ENCODE results near the gene DNAI1.

The DNAI1 gene

GRCh38 chr9:34546834-34547827 lies 88.5 kb downstream of the DNAI1 start:
- H3K9ac ChIP-seq (ENCODE audit: low read depth, low read length) = no peak overlapping the region
- 71% methylated on average over 16 of the region's 16 CpGs for WGBS
- H3K9me3 ChIP-seq (ENCODE audit: insufficient read depth, low read depth, low read length) = no peaks in the 10 kb centered on the region
- H3K36me3 ChIP-seq (ENCODE audit: insufficient read depth, low read length) = no peaks in the 10 kb centered on the region
- H3K27me3 ChIP-seq (ENCODE audit: insufficient read depth, low read length) = no peaks in the 10 kb centered on the region
- H3K4me3 ChIP-seq (ENCODE audit: low read length) = no peak overlapping the region
- no peaks in the 10 kb centered on the region for H3K4me1 ChIP-seq (ENCODE audit: insufficient read depth, low read length)
- H3K27ac ChIP-seq (ENCODE audit: low read depth, low read length) = no peak overlapping the region

- H3K9ac ChIP-seq (ENCODE audit: low read depth, low read length) = no peak overlapping the region
- H3K27ac ChIP-seq (ENCODE audit: low read depth, low read length) = no peak overlapping the region
- no peaks in the 10 kb centered on the region for H3K9me3 ChIP-seq (ENCODE audit: insufficient read depth, low read depth, low read length)
- H3K4me1 ChIP-seq (ENCODE audit: insufficient read depth, low read length) = no peaks in the 10 kb centered on the region
- H3K36me3 ChIP-seq (ENCODE audit: insufficient read depth, low read length) = no peaks in the 10 kb centered on the region
- 29% methylated on average over 13 of the region's 13 CpGs for WGBS
- H3K4me3 ChIP-seq (ENCODE audit: low read length) = no peak overlapping the region
- H3K27me3 ChIP-seq (ENCODE audit: insufficient read depth, low read length) = no peaks in the 10 kb centered on the region
Measured at GRCh38 chr9:34547960-34548611, 89.5 kb downstream of the DNAI1 start.

- Histone ChIP-seq H3K9me3 (ENCODE audit: insufficient read depth, low read depth, low read length) (no peaks in the 10 kb centered on the region), H3K4me1 (ENCODE audit: insufficient read depth, low read length) (0 out of 2 replicates have a peak, but pooled peaks cover 3% of the 10 kb centered on the region), H3K27me3 (ENCODE audit: insufficient read depth, low read length) (no peaks in the 10 kb centered on the region), H3K36me3 (ENCODE audit: insufficient read depth, low read length) (no peaks in the 10 kb centered on the region), H3K4me3 (ENCODE audit: low read length) (no peak overlapping the region), H3K9ac (ENCODE audit: low read depth, low read length) (no peak overlapping the region), H3K27ac (ENCODE audit: low read depth, low read length) (no peak overlapping the region)
- 92% methylated on average over 5 of the region's 5 CpGs for WGBS
Measured at GRCh38 chr9:34549407-34549732, 90.8 kb downstream of the DNAI1 start.

GRCh38 chr9:34550016-34550680 lies 91.5 kb downstream of the DNAI1 start:
- Histone ChIP-seq H3K4me1 (ENCODE audit: insufficient read depth, low read length) (peaks cover 9% of the 10 kb centered on the region; the same call in 1 of the 2 replicates), H3K27me3 (ENCODE audit: insufficient read depth, low read length) (no peaks in the 10 kb centered on the region), H3K4me3 (ENCODE audit: low read length) (no peak overlapping the region), H3K9me3 (ENCODE audit: insufficient read depth, low read depth, low read length) (no peaks in the 10 kb centered on the region), H3K36me3 (ENCODE audit: insufficient read depth, low read length) (no peaks in the 10 kb centered on the region), H3K27ac (ENCODE audit: low read depth, low read length) (no peak overlapping the region), H3K9ac (ENCODE audit: low read depth, low read length) (no peak overlapping the region)
- WGBS = 85% methylated on average over 12 of the region's 12 CpGs

- Histone ChIP-seq H3K27me3 (ENCODE audit: insufficient read depth, low read length) (no peaks in the 10 kb centered on the region), H3K9me3 (ENCODE audit: insufficient read depth, low read depth, low read length) (no peaks in the 10 kb centered on the region), H3K4me3 (ENCODE audit: low read length) (no peak overlapping the region), H3K4me1 (ENCODE audit: insufficient read depth, low read length) (peaks cover 13% of the 10 kb centered on the region; the same call in 1 of the 2 replicates), H3K9ac (ENCODE audit: low read depth, low read length) (no peak overlapping the region), H3K27ac (ENCODE audit: low read depth, low read length) (no peak overlapping the region), H3K36me3 (ENCODE audit: insufficient read depth, low read length) (no peaks in the 10 kb centered on the region)
- WGBS = 83% methylated on average over 5 of the region's 5 CpGs
Measured at GRCh38 chr9:34550681-34551270, 92.2 kb downstream of the DNAI1 start.

- Histone ChIP-seq H3K27ac (ENCODE audit: low read depth, low read length) (no peak overlapping the region), H3K27me3 (ENCODE audit: insufficient read depth, low read length) (no peaks in the 10 kb centered on the region), H3K4me3 (ENCODE audit: low read length) (no peak overlapping the region), H3K9ac (ENCODE audit: low read depth, low read length) (no peak overlapping the region), H3K36me3 (ENCODE audit: insufficient read depth, low read length) (no peaks in the 10 kb centered on the region), H3K9me3 (ENCODE audit: insufficient read depth, low read depth, low read length) (no peaks in the 10 kb centered on the region), H3K4me1 (ENCODE audit: insufficient read depth, low read length) (peaks cover 13% of the 10 kb centered on the region; the same call in 1 of the 2 replicates)
- WGBS = 93% methylated on average over 20 of the region's 20 CpGs
Measured at GRCh38 chr9:34551751-34552605, 93.4 kb downstream of the DNAI1 start.

GRCh38 chr9:34552606-34552981 lies 94.0 kb downstream of the DNAI1 start:
- 95% methylated on average over 13 of the region's 13 CpGs for WGBS
- Histone ChIP-seq H3K27ac (ENCODE audit: low read depth, low read length) (no peak overlapping the region), H3K9me3 (ENCODE audit: insufficient read depth, low read depth, low read length) (no peaks in the 10 kb centered on the region), H3K4me1 (ENCODE audit: insufficient read depth, low read length) (peaks cover 13% of the 10 kb centered on the region; the same call in 1 of the 2 replicates), H3K27me3 (ENCODE audit: insufficient read depth, low read length) (no peaks in the 10 kb centered on the region), H3K9ac (ENCODE audit: low read depth, low read length) (no peak overlapping the region), H3K4me3 (ENCODE audit: low read length) (no peak overlapping the region), H3K36me3 (ENCODE audit: insufficient read depth, low read length) (no peaks in the 10 kb centered on the region)

GRCh38 chr9:34552986-34553385 lies 94.4 kb downstream of the DNAI1 start:
- H3K4me1 ChIP-seq (ENCODE audit: insufficient read depth, low read length) = peaks cover 13% of the 10 kb centered on the region; the same call in 1 of the 2 replicates
- WGBS = 92% methylated on average over 2 of the region's 2 CpGs
- H3K27ac ChIP-seq (ENCODE audit: low read depth, low read length) = no peak overlapping the region
- H3K36me3 ChIP-seq (ENCODE audit: insufficient read depth, low read length) = no peaks in the 10 kb centered on the region
- no peaks in the 10 kb centered on the region for H3K27me3 ChIP-seq (ENCODE audit: insufficient read depth, low read length)
- no peaks in the 10 kb centered on the region for H3K9me3 ChIP-seq (ENCODE audit: insufficient read depth, low read depth, low read length)
- no peak overlapping the region for H3K9ac ChIP-seq (ENCODE audit: low read depth, low read length)
- H3K4me3 ChIP-seq (ENCODE audit: low read length) = no peak overlapping the region

- no peak overlapping the region for H3K4me3 ChIP-seq (ENCODE audit: low read length)
- no peaks in the 10 kb centered on the region for H3K9me3 ChIP-seq (ENCODE audit: insufficient read depth, low read depth, low read length)
- no peak overlapping the region for H3K27ac ChIP-seq (ENCODE audit: low read depth, low read length)
- H3K4me1 ChIP-seq (ENCODE audit: insufficient read depth, low read length) = peaks cover 13% of the 10 kb centered on the region; the same call in 1 of the 2 replicates
- 90% methylated on average over 18 of the region's 18 CpGs for WGBS
- H3K9ac ChIP-seq (ENCODE audit: low read depth, low read length) = no peak overlapping the region
- H3K27me3 ChIP-seq (ENCODE audit: insufficient read depth, low read length) = no peaks in the 10 kb centered on the region
- no peaks in the 10 kb centered on the region for H3K36me3 ChIP-seq (ENCODE audit: insufficient read depth, low read length)
Measured at GRCh38 chr9:34553511-34554021, 95.0 kb downstream of the DNAI1 start.

Measured in HUES64 (cell line).